HG02973 (cell line): ENCODE results near the gene ACOT9.
A peak's percentile ranks its signal among the peaks of the same experiment; 100 is the strongest.
"Not testable (repeated sequence)": the region's sequence is repeated elsewhere in the genome, so short reads cannot be mapped to it uniquely, and the experiment has no call there.

Experiments
- ATAC-seq: cut with Tn5 transposase; IDR thresholded peaks from one replicate; pipeline ENCODE4 v1.9.1; 2021; ENCODE audit warnings: moderate library complexity; ENCODE audit not compliant: unreplicated experiment

The ACOT9 gene

GRCh38 chrX:23705235-23705634 lies 37.8 kb downstream of the ACOT9 start:
- ATAC-seq, result no peak

- no peak for ATAC-seq
Measured at GRCh38 chrX:23704673-23705206, 38.3 kb downstream of the ACOT9 start.

- ATAC-seq, result peak; percentile 65
Measured at GRCh38 chrX:23699636-23700194, 43.4 kb downstream of the ACOT9 start.

GRCh38 chrX:23694606-23695005 lies 48.5 kb downstream of the ACOT9 start:
- ATAC-seq, result no peak

- no peak for ATAC-seq
Measured at GRCh38 chrX:23692166-23692565, 50.9 kb downstream of the ACOT9 start.

- not testable (repeated sequence) for ATAC-seq
Measured at GRCh38 chrX:23676486-23676885, 66.6 kb downstream of the ACOT9 start.

GRCh38 chrX:23673108-23673507 lies 70.0 kb downstream of the ACOT9 start:
- ATAC-seq, result no peak

- ATAC-seq, result no peak
Measured at GRCh38 chrX:23670528-23670927, 72.5 kb downstream of the ACOT9 start.

- peak; percentile 36 for ATAC-seq
Measured at GRCh38 chrX:23668335-23668734, 74.7 kb downstream of the ACOT9 start.

- peak; percentile 55 for ATAC-seq
Measured at GRCh38 chrX:23667239-23668177, 75.6 kb downstream of the ACOT9 start, which contains the start of gene PRDX4. Gene PRDX4, plus strand, starts transcription at chrX:23667493. Its CDS starts 78 bp downstream, at chrX:23667571.

GRCh38 chrX:23666282-23666681 lies 76.8 kb downstream of the ACOT9 start:
- no peak for ATAC-seq

- ATAC-seq, result no peak
Measured at GRCh38 chrX:23664496-23664895, 78.6 kb downstream of the ACOT9 start.

GRCh38 chrX:23662853-23663252 lies 80.2 kb downstream of the ACOT9 start:
- ATAC-seq, result peak; percentile 63

- peak; percentile 42 for ATAC-seq
Measured at GRCh38 chrX:23662187-23662586, 80.9 kb downstream of the ACOT9 start.

- no peak for ATAC-seq
Measured at GRCh38 chrX:23661671-23662070, 81.4 kb downstream of the ACOT9 start.

GRCh38 chrX:23660766-23661132 lies 82.3 kb downstream of the ACOT9 start:
- no peak for ATAC-seq

GRCh38 chrX:23660083-23660765 lies 82.9 kb downstream of the ACOT9 start:
- ATAC-seq, result not testable (repeated sequence)

GRCh38 chrX:23659339-23659738 lies 83.7 kb downstream of the ACOT9 start:
- no peak for ATAC-seq

GRCh38 chrX:23656684-23657083 lies 86.4 kb downstream of the ACOT9 start:
- ATAC-seq, result no peak

- ATAC-seq, result no peak
Measured at GRCh38 chrX:23656091-23656490, 87.0 kb downstream of the ACOT9 start.
